Heart left ventricle (tissue), 13 donors: ENCODE data around the gene NELL1.

Source experiments
- CTCF ChIP-seq, 12 donors: fragments of 200-600 bp; sonication (generic) in 4 of 12; IDR thresholded peaks; one replicate each; pipeline versions ENCODE4 v1.5.0 to v1.8.0; 2018 to 2022; ENCODE audit warnings: antibody characterized with exemption in 12 of 12, mild to moderate bottlenecking in 5 of 12
- POLR2A ChIP-seq, 2 donors: fragments of 450-650 bp; IDR thresholded peaks; one replicate each; pipeline ENCODE4 v1.6.1; 2017; ENCODE audit warnings: antibody characterized with exemption in 2 of 2, mild to moderate bottlenecking in 2 of 2, moderate library complexity in 2 of 2
- donor health status: ischemic (EF 13 %, LVEDD 7.1; RV severe dilation, severe dysfunction).
- donor health status: DM: no; HTN: yes; CAD: no.
- donor health status: DM: no; HTN: no; CAD: no.
- donor health status: ischemic (EF 25% LVEDD 6.9; RV normal size, moderate dysfunction).
- donor health status: ischemic (EF 25% LVEDD 5.7; RV mildly dilated, moderate dysfunction).
- donor health status: ischemic (EF 35%, LVEDD 5.7; RV mildly dilated, moderate dysfunction).
- donor health status: nonischemic (EF 11% LVEDD 7.7; RV severe dilation, severe dysfunction).
- donor health status: DM: yes; HTN: yes; CAD: no.
- donor health status: PGD.
- donor health status: ischemic (EF 29% LVEDD 5.4; RV normal size, mild dysfunction).
- donor health status: nonischemic (EF 23%, LVEDD 6.1; RV moderate dilation, normal function).

GRCh38 chr11:21614961-21615360 lies 945.6 kb downstream of the NELL1 start:
- TF ChIP-seq CTCF (IDR thresholded peaks at IDR 0.05) (no peak), POLR2A (IDR thresholded peaks at IDR 0.05) (no peak)
